SJCRH30 (cell line): ENCODE measurements around the gene MYO5B. TPM values are rescaled to one million over a fixed set of nuclear protein-coding genes. Genes with fewer than 3 reads are reported as not detected.
"Not testable (repeated sequence)": the region's sequence is repeated elsewhere in the genome, so short reads cannot be mapped to it uniquely, and the experiment has no call there.

Experiments
- DNase-seq, 2 experiments: peaks; one replicate each; pipeline ENCODE4 v3.0.0-alpha.2; 2015 to 2020
- H3K27ac ChIP-seq: fragments of 250-450 bp; sonication (Bioruptor Pico); 2 replicates; pipeline ENCODE4 v1.5.1; 2020; ENCODE audit warnings: mild to moderate bottlenecking, moderate library complexity
- H3K27me3 ChIP-seq: fragments of 250-450 bp; sonication (Bioruptor Pico); 2 replicates; pipeline ENCODE4 v1.5.1; 2020; ENCODE audit warnings: mild to moderate bottlenecking, moderate library complexity
- H3K36me3 ChIP-seq: fragments of 250-450 bp; sonication (Bioruptor Pico); 2 replicates; pipeline ENCODE4 v1.5.1; 2020; ENCODE audit warnings: mild to moderate bottlenecking, moderate library complexity
- H3K4me1 ChIP-seq: fragments of 250-450 bp; sonication (Bioruptor Pico); 2 replicates; pipeline ENCODE4 v1.5.1; 2020; ENCODE audit warnings: mild to moderate bottlenecking, moderate library complexity
- H3K4me3 ChIP-seq: fragments of 250-450 bp; sonication (Bioruptor Pico); 2 replicates; pipeline ENCODE4 v1.5.1; 2020; ENCODE audit warnings: mild to moderate bottlenecking, moderate library complexity
- H3K9me3 ChIP-seq: fragments of 250-450 bp; sonication (Bioruptor Pico); replicated peaks from 2 replicates; pipeline ENCODE4 v1.5.1; 2020; ENCODE audit warnings: mild to moderate bottlenecking, moderate library complexity
- total RNA-seq: library from RNA; depleted of rRNA; stranded (reverse); fragments of >200 nt; shearing (Covaris generic); gene quantifications from 2 replicates; pipeline ENCODE4 v1.2.3, GENCODE V29; 2014

The MYO5B gene
- total RNA-seq, 1 experiment from 2014 or later = 39.1 TPM

- Histone ChIP-seq H3K27me3 (no peaks in the 10 kb centered on the region), H3K36me3 (0 out of 2 replicates have a peak, but pooled peaks cover 3% of the 10 kb centered on the region), H3K27ac (no peak overlapping the region), H3K4me3 (no peak overlapping the region), H3K4me1 (no peaks in the 10 kb centered on the region; the same call in 1 of the 2 replicates), H3K9me3 (no peaks in the 10 kb centered on the region)
- DNase-seq = no peak
Observed at GRCh38 chr18:49819071-49819662, 375.8 kb downstream of the MYO5B start.

DNA sequence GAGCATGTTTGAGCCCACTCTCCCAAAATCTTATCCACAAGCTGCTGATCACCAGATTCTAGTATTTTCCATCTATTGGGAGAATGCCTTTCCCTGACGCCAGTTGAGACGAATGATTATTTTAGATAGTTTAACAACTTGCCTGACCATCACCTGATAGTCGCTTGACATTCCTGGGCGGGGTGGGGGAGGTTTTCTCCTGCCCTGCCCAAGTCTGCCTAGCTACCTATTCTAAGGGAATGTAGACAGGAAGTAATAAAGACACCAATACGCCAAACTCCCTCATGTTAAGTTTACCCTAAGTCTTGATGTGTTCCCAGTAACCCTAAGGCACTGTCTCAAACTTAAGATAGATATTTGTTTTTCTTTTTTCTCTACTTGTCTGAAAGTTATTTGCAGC, 377.0 kb downstream of the MYO5B start:
- DNase-seq = no peak
- no peak overlapping the region for H3K27ac ChIP-seq
- no peaks in the 10 kb centered on the region for H3K27me3 ChIP-seq
- no peaks in the 10 kb centered on the region for H3K9me3 ChIP-seq
- no peaks in the 10 kb centered on the region; the same call in 1 of the 2 replicates for H3K4me1 ChIP-seq
- H3K36me3 ChIP-seq = 0 out of 2 replicates have a peak, but pooled peaks cover 2% of the 10 kb centered on the region
- H3K4me3 ChIP-seq = no peak overlapping the region

DNA sequence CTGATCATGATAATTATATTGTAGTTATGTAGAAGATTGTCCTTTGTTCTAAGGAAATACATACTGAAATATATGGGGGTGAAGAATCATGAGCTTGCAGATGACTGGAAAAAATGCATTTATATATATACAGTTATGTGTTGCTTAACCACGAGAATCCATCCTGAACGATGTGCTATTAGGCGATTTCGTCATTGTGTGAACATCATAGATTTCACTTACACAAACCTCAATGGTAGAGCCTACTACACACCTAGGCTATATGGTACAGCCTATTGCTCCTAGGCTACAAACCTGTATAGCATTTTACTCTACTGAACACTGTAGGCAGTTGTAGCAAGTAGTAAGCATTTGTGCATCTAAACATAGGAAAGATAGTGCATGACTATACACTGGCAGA, 379.0 kb downstream of the MYO5B start:
- no peak for DNase-seq
- Histone ChIP-seq H3K27me3 (no peaks in the 10 kb centered on the region), H3K9me3 (no peaks in the 10 kb centered on the region), H3K4me1 (peaks cover 8% of the 10 kb centered on the region), H3K36me3 (no peaks in the 10 kb centered on the region), H3K4me3 (no peak overlapping the region), H3K27ac (no peak overlapping the region)

DNA sequence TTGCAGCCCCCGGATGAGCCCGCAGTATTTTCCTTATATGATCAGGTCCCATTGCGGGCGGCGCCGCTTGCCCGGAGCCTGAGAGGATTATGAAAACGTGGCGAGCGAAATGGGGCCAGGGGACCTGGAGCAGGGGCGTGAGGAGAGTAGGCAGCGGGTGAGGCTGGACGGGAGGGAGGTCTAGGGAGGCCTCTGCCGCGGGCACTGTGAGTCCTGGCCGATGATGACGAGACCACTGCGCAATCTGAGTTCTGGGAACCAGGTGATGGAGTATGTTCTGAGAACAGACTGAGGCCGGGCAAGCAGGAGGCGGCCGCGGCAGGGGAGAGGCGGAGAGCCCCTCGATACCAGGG, 380.8 kb downstream of the MYO5B start:
- Histone ChIP-seq H3K27ac (peak overlapping the region; percentile 93), H3K36me3 (0 out of 2 replicates have a peak, but pooled peaks cover 4% of the 10 kb centered on the region), H3K27me3 (no peaks in the 10 kb centered on the region), H3K4me3 (peak overlapping the region; percentile 83), H3K4me1 (peaks cover 8% of the 10 kb centered on the region), H3K9me3 (0 out of 2 replicates have a peak, but pooled peaks cover 3% of the 10 kb centered on the region)
- peak; percentile 69 to 74 for DNase-seq

- H3K27me3 ChIP-seq = no peaks in the 10 kb centered on the region
- 0 out of 2 replicates have a peak, but pooled peaks cover 6% of the 10 kb centered on the region for H3K9me3 ChIP-seq
- DNase-seq = peak; percentile 89 to 90
- H3K4me3 ChIP-seq = peak within 1 kb of the TSS; percentile 83
- H3K4me1 ChIP-seq = peaks cover 8% of the 10 kb centered on the region
- H3K36me3 ChIP-seq = 0 out of 2 replicates have a peak, but pooled peaks cover 4% of the 10 kb centered on the region
- peak within 1 kb of the TSS; percentile 93 for H3K27ac ChIP-seq
Observed at GRCh38 chr18:49813319-49814146, 381.4 kb downstream of the MYO5B start, which contains the start of gene ACAA2. ACAA2 (minus strand) TSS chr18:49813533; CDS start chr18:49813484, 49 bp downstream.

- DNase-seq = peak; percentile 57 to 60
- H3K4me3 ChIP-seq = peak overlapping the region; percentile 83
Observed at GRCh38 chr18:49813069-49813318, 382.0 kb downstream of the MYO5B start.

DNA sequence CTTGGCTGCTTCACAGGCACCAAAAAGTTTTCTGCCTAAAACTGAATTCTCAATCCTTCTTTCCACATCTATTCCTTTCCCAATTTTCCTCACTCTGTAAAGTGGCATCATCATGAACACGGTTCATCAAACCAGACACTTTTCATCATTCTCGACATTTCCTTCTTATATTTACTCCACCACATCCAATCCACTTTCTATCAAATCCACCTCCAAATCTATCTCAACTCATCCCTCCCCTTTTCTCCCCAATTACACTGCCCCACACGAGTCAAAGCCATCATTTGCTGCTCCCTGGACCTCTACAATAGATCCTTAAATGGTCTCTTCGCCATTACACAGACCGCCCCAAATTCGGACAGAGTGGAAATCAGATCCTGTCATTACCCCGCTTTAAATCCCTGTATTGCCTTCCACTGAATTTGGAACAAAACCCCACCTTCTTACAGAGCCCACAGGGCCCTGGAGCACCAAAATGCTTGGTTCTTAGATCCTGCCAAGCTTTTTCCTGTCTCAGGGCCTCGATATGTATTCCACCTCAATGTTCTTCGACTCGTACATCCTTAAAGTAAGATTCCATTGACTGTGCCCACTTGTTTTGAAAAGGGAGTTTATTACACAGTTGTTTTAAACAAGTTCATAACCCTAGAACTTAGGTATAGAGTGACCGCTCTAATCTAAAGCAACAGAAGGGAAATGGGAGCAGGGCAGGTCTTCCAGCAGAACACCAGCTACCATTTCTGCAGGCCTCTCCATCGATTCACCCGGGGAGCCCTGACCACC, 382.5 kb downstream of the MYO5B start:
- H3K27me3 ChIP-seq = no peaks in the 10 kb centered on the region

More at GRCh38 chr18:49813069-49813318, 382.0 kb downstream of the MYO5B start:
- H3K4me1 ChIP-seq = peaks cover 8% of the 10 kb centered on the region
- H3K9me3 ChIP-seq = 0 out of 2 replicates have a peak, but pooled peaks cover 6% of the 10 kb centered on the region
- no peaks in the 10 kb centered on the region for H3K27me3 ChIP-seq
- 0 out of 2 replicates have a peak, but pooled peaks cover 8% of the 10 kb centered on the region for H3K36me3 ChIP-seq
- peak overlapping the region; percentile 93 for H3K27ac ChIP-seq

DNA sequence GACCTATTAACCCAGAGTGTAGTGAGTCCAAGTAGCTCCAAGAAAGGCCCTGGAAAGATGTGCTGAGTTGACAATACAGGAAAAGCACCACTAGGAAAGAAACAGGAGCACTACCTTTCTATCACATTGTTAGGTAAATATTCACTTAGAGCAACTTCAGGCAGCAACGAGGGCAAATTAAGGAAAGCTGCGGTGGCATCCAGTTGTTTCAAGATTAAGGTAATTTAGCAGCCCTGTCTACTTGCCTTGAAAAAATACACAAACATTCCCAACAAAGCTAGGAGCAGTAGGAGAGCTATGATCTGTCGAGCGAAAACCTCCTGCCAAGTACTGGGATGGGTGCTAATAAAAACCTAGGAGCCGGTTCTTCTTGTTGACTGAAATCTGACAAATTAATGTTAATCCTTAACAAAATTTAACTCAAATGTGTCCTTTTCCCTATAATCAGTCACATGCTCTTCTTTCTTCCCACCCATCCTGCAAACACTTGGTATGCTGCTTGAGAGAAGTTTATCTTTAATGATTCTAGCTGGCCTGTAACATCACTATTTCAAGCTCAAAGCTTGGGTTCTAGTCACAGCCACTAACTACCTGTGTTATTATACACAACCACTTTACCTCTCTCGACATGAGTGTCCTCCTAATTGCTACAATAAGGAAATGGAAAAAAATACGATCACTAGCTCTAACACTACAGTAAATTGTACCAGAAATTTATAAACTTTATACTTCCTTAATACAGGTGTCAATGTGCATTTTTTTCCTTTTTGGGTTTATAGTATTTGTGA, 383.6 kb downstream of the MYO5B start:
- H3K4me1 ChIP-seq = peaks cover 8% of the 10 kb centered on the region
- H3K27ac ChIP-seq = no peak overlapping the region
- peak overlapping the region; percentile 83 for H3K4me3 ChIP-seq
- H3K27me3 ChIP-seq = no peaks in the 10 kb centered on the region
- 0 out of 2 replicates have a peak, but pooled peaks cover 6% of the 10 kb centered on the region for H3K9me3 ChIP-seq
- peak in 1 of 2 experiments; percentile 19 for DNase-seq
- 0 out of 2 replicates have a peak, but pooled peaks cover 8% of the 10 kb centered on the region for H3K36me3 ChIP-seq

More for the DNA sequence above, 382.5 kb downstream of the MYO5B start:
- H3K4me1 ChIP-seq = peaks cover 8% of the 10 kb centered on the region
- H3K27ac ChIP-seq = peak overlapping the region; percentile 93
- peak overlapping the region; percentile 83 for H3K4me3 ChIP-seq
- peak; percentile 5 to 49 for DNase-seq
- H3K9me3 ChIP-seq = 0 out of 2 replicates have a peak, but pooled peaks cover 6% of the 10 kb centered on the region
- H3K36me3 ChIP-seq = 0 out of 2 replicates have a peak, but pooled peaks cover 8% of the 10 kb centered on the region

DNA sequence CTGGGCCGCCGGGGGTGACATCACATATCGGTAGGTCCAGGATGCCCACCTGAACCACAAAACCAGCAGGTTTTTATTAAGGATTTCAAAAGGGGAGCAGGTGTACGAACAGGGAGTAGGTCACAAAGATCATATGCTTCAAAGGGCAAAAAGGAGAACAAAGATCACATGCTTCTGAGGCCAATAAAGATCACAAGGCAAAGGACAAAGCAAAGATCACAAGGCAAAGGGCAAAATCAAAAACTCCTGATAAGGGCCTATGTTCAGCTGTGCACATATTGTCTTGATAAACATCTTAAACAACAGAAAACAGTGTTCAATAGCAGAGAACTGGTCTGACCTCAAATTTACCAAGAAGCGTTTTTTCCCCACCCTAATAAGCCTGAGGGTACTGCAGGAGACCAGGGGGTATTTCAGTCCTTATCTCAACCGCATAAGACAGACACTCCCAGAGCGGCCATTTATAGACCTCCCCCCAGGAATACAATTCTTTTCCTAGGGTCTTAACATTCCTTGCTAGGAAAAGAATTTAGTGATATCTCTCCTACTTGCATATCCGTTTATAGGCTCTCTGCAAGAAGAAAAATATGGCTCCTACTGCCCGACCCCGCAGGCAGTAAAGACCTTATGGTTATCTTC, 386.3 kb downstream of the MYO5B start:
- not testable (repeated sequence) for H3K27ac ChIP-seq, H3K4me3 ChIP-seq, H3K4me1 ChIP-seq, H3K9me3 ChIP-seq, H3K27me3 ChIP-seq, DNase-seq, H3K36me3 ChIP-seq

GRCh38 chr18:49804096-49804495, 390.9 kb downstream of the MYO5B start:
- no peak for DNase-seq
- no peak overlapping the region for H3K4me3 ChIP-seq
- H3K4me1 ChIP-seq = no peaks in the 10 kb centered on the region
- no peak overlapping the region for H3K27ac ChIP-seq
- H3K9me3 ChIP-seq = 0 out of 2 replicates have a peak, but pooled peaks cover 2% of the 10 kb centered on the region
- H3K27me3 ChIP-seq = no peaks in the 10 kb centered on the region
- peaks cover 17% of the 10 kb centered on the region for H3K36me3 ChIP-seq

GRCh38 chr18:49802623-49803022, 392.3 kb downstream of the MYO5B start:
- no peak for DNase-seq
- H3K27ac ChIP-seq = no peak overlapping the region

DNA sequence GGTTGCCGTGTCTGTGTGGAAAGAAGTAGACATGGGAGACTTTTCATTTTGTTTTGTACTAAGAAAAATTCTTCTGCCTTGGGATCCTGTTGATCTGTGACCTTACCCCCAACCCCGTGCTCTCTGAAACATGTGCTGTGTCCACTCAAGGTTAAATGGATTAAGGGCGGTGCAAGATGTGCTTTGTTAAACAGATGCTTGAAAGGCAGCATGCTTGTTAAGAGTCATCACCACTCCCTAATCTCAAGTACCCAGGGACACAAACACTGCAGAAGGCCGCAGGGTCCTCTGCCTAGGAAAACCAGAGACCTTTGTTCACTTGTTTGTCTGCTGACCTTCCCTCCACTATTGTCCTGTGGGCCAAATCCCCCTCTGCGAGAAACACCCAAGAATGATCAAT, 394.5 kb downstream of the MYO5B start:
- H3K4me1 ChIP-seq, DNase-seq: not testable (repeated sequence)

More at GRCh38 chr18:49802623-49803022, 392.3 kb downstream of the MYO5B start:
- Histone ChIP-seq H3K36me3 (peaks cover 19% of the 10 kb centered on the region), H3K9me3 (no peaks in the 10 kb centered on the region), H3K4me3 (no peak overlapping the region), H3K27me3 (no peaks in the 10 kb centered on the region), H3K4me1 (no peaks in the 10 kb centered on the region)

GRCh38 chr18:49799806-49800205, 395.1 kb downstream of the MYO5B start:
- H3K9me3 ChIP-seq, H3K4me3 ChIP-seq, H3K27ac ChIP-seq, H3K4me1 ChIP-seq, H3K27me3 ChIP-seq, DNase-seq: not testable (repeated sequence)
- peaks cover 39% of the 10 kb centered on the region for H3K36me3 ChIP-seq

More for the DNA sequence above, 394.5 kb downstream of the MYO5B start:
- peaks cover 37% of the 10 kb centered on the region for H3K36me3 ChIP-seq
- H3K4me3 ChIP-seq, H3K27ac ChIP-seq, H3K9me3 ChIP-seq, H3K27me3 ChIP-seq: not testable (repeated sequence)
